Left ventricle myocardium inferior (tissue), 1 donor: ENCODE results near the gene PPFIA4. TPM values are rescaled to one million over a fixed set of nuclear protein-coding genes. Genes with fewer than 3 reads are reported as not detected.

Experiments
- DNase-seq: peaks from one replicate; pipeline ENCODE4 v3.0.0-alpha.2; 2020
- H3K27ac ChIP-seq: fragments of 200-600 bp; replicated peaks from 2 replicates; pipeline ENCODE4 v1.8.0; 2021
- H3K27me3 ChIP-seq: fragments of 200-600 bp; 2 replicates; pipeline ENCODE4 v1.8.0; 2021; ENCODE audit warnings: low read depth
- H3K36me3 ChIP-seq: fragments of 200-600 bp; 2 replicates; pipeline ENCODE4 v1.8.0; 2021
- H3K4me1 ChIP-seq: fragments of 200-600 bp; 2 replicates; pipeline ENCODE4 v1.8.0; 2021
- H3K4me3 ChIP-seq: fragments of 200-600 bp; 2 replicates; pipeline ENCODE4 v1.8.0; 2021; ENCODE audit warnings: mild to moderate bottlenecking, moderate library complexity
- H3K9me3 ChIP-seq: fragments of 200-600 bp; replicated peaks from 2 replicates; pipeline ENCODE4 v1.8.0; 2021
- CTCF ChIP-seq: fragments of 200-600 bp; IDR thresholded peaks from 2 replicates; pipeline ENCODE4 v1.8.0; 2021; ENCODE audit warnings: antibody characterized with exemption, mild to moderate bottlenecking, borderline replicate concordance
- intact Hi-C: fragments of 100-400 bp; cut with micrococcal nuclease; formaldehyde crosslinking; loops from one replicate; pipeline ENCODE4 v1.11.0; 2022
- total RNA-seq: library from RNA; stranded (reverse); fragmentation: NEBNext Ultra II Directional; extraction: Animal tissue kit (Norgen Biotek cat#: 25700); gene quantifications from one replicate; pipeline ENCODE4 v1.2.1, GENCODE V29; 2021
- donor health status: DM: no; HTN: yes; CAD: no; lungs with severe emphysema.

The PPFIA4 gene
- total RNA-seq, 1 donor from 2014 or later, result 24.8 TPM

GRCh38 chr1:203045821-203046594 lies 19.7 kb downstream of the PPFIA4 start:
- intact Hi-C loops, result loop anchor here (10.0 kb wide), 1 partner anchor 69 kb away; no protein-coding TSS in a partner anchor
- TF ChIP-seq CTCF, result no peak
- DNase-seq, result no peak

GRCh38 chr1:203046984-203047630 lies 20.8 kb downstream of the PPFIA4 start:
- Histone ChIP-seq H3K9me3 (no peaks in the 10 kb centered on the region), H3K27ac (no peak overlapping the region), H3K4me3 (no peak overlapping the region), H3K27me3 (no peaks in the 10 kb centered on the region), H3K36me3 (peaks cover 23% of the 10 kb centered on the region), H3K4me1 (peaks cover 15% of the 10 kb centered on the region)
- intact Hi-C loops, result loop anchor here (10.0 kb wide), 1 partner anchor 68 kb away; no protein-coding TSS in a partner anchor
- no peak for TF ChIP-seq CTCF
- no peak for DNase-seq

More at GRCh38 chr1:203045821-203046594, 19.7 kb downstream of the PPFIA4 start:
- Histone ChIP-seq H3K4me1 (peaks cover 24% of the 10 kb centered on the region), H3K27me3 (no peaks in the 10 kb centered on the region), H3K9me3 (no peaks in the 10 kb centered on the region), H3K36me3 (peaks cover 23% of the 10 kb centered on the region), H3K4me3 (no peak overlapping the region), H3K27ac (no peak overlapping the region)

GRCh38 chr1:203048086-203048485 lies 21.8 kb downstream of the PPFIA4 start:
- no peak for TF ChIP-seq CTCF
- Histone ChIP-seq H3K9me3 (no peaks in the 10 kb centered on the region), H3K27me3 (no peaks in the 10 kb centered on the region), H3K4me3 (no peak overlapping the region), H3K27ac (no peak overlapping the region), H3K36me3 (peaks cover 23% of the 10 kb centered on the region), H3K4me1 (peaks cover 15% of the 10 kb centered on the region)
- intact Hi-C loops, result loop anchor here (10.0 kb wide), 1 partner anchor 67 kb away; no protein-coding TSS in a partner anchor
- no peak for DNase-seq

- H3K9me3 ChIP-seq, result no peaks in the 10 kb centered on the region
- no peak overlapping the region for H3K4me3 ChIP-seq
- peaks cover 15% of the 10 kb centered on the region for H3K4me1 ChIP-seq
- no peak for TF ChIP-seq CTCF
- DNase-seq, result no peak
- H3K27ac ChIP-seq, result no peak overlapping the region
- H3K36me3 ChIP-seq, result peaks cover 23% of the 10 kb centered on the region
- intact Hi-C loops, result loop anchor here (10.0 kb wide), 1 partner anchor 66 kb away; no protein-coding TSS in a partner anchor
- no peaks in the 10 kb centered on the region for H3K27me3 ChIP-seq
Observed at GRCh38 chr1:203048555-203049051, 22.3 kb downstream of the PPFIA4 start.

- Histone ChIP-seq H3K4me3 (no peak overlapping the region), H3K27me3 (no peaks in the 10 kb centered on the region), H3K27ac (no peak overlapping the region), H3K9me3 (no peaks in the 10 kb centered on the region), H3K4me1 (peaks cover 15% of the 10 kb centered on the region), H3K36me3 (peaks cover 20% of the 10 kb centered on the region)
- intact Hi-C loops, result loop anchor here (10.0 kb wide), 1 partner anchor 66 kb away; no protein-coding TSS in a partner anchor
- TF ChIP-seq CTCF, result no peak
- no peak for DNase-seq
Observed at GRCh38 chr1:203049077-203049476, 22.8 kb downstream of the PPFIA4 start.
